AG10803 (cell line): Measurements from ENCODE around the gene MOCS2.

Source experiments
- DNase-seq: peaks from one replicate; pipeline ENCODE4 v3.0.0; 2010; ENCODE audit warnings: low read depth
- H3K4me3 ChIP-seq: 2 replicates; pipeline ENCODE4 v1.5.1; 2011; ENCODE audit warnings: mild to moderate bottlenecking, low read length, control low read depth
- TF ChIP-seq, protein P1 (sequence below): conservative IDR thresholded peaks from 2 replicates; pipeline ENCODE4 v1.5.1; 2011; ENCODE audit warnings: mild to moderate bottlenecking, low read length, control low read depth, inconsistent platforms

Gene MOCS2

DNA sequence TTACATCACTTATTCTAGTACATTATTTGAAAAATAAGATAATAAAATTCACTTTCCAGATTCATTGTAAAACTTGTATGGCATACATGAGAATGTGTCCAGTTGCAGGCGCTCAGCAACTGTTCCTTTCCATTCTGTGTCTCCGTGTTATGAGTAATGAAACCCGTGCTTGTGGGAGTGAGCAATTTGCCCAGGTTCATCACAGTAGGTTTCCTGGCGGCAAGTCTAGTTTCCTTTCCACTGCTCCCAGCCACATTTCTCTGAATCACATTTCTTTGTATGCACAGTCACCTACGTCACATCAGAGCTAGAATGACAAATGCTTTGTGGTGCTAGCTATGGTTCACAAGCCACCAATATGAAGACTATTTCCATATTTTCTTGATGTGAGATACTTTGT, 39.9 kb downstream of the MOCS2 start:
- TF ChIP-seq, protein P1, sequence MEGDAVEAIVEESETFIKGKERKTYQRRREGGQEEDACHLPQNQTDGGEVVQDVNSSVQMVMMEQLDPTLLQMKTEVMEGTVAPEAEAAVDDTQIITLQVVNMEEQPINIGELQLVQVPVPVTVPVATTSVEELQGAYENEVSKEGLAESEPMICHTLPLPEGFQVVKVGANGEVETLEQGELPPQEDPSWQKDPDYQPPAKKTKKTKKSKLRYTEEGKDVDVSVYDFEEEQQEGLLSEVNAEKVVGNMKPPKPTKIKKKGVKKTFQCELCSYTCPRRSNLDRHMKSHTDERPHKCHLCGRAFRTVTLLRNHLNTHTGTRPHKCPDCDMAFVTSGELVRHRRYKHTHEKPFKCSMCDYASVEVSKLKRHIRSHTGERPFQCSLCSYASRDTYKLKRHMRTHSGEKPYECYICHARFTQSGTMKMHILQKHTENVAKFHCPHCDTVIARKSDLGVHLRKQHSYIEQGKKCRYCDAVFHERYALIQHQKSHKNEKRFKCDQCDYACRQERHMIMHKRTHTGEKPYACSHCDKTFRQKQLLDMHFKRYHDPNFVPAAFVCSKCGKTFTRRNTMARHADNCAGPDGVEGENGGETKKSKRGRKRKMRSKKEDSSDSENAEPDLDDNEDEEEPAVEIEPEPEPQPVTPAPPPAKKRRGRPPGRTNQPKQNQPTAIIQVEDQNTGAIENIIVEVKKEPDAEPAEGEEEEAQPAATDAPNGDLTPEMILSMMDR: no peak

DNA sequence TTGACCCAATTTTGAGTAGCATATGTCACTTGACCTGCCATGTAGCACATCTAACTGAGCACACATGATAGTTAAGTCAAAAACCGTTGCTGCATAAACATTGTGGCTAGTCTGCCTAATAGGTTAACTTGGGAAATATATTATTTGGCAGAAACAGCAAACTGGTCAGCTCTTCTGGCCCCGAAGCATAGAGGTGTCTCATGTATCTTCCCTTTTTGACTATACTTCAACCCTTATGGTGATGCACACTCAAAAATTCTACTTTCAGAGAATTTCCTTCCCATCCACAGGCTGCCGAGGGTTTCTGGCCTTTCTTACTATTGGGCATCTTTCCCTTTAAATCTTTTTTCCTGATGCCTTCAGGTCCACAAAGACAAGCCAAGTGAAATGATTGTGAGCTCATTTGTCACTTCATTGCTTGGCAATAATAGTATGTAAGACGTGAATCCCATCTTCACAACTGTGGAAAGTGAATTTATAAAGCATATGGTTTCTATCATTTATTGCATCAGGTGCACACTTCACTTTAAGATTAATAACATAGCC, 41.2 kb downstream of the MOCS2 start:
- H3K4me3 ChIP-seq: no peak overlapping the region
- no peak for DNase-seq
- TF ChIP-seq, protein P1: no peak

More for the DNA sequence above, 39.9 kb downstream of the MOCS2 start:
- H3K4me3 ChIP-seq: no peak overlapping the region
- DNase-seq: peak; percentile 74

DNA sequence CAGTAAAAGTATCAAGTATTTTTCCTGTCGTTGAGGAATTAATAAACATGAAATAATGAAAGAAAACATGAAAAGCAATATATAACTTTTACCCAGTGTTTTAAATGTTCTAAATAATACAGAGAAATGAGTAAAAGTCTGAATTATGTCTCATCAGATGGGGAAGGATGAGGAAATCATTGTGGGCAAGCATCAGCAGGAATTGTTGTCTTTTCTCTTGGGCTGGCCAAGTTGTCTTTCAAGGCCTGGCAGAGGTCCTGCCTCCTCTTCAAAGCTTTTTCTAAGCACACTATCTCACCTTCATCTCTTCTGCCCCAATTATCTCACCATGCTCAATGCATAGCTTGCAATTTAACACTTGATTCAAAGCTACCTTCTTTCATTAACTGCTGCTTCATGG, 41.9 kb downstream of the MOCS2 start:
- H3K4me3 ChIP-seq: no peak overlapping the region
- TF ChIP-seq, protein P1: no peak
- peak; percentile 61 for DNase-seq

DNA sequence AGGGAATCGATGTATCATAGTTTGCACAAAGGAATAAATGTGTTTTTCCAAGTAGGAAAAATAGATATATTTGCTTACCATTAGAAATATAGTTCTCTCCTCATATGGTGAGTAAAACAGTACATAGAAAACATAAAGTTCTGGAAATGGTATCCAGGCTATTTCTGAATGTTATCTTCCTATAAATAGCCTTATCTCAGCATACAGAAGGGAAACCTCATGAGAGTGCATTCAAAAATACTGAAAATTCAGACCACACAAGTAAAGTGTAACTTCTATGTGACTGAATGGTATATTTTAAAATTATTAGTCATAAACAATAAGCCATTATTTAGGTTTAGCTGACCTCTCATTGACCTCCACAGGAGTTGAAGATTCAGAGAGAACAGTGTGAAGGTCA, 43.5 kb downstream of the MOCS2 start:
- H3K4me3 ChIP-seq: no peak overlapping the region
- no peak for DNase-seq
- TF ChIP-seq, protein P1: no peak

DNA sequence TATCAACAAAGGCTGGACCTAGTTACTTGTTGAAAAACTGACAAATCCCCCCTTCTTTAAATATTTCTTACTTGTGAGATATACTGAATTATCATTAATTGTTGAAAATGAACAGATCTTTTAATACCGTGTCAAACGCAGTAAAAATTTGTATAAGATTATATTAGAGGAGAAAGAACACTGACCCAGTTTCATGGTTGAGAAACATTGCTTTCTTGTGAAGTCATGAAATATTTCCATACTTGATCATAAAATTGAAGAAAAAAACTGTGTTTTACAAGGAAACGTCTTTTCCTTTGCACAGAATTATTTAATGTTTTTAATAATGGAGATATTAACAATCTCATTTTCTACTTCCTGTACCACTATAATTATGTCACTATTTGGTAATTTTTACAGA, 45.8 kb downstream of the MOCS2 start:
- DNase-seq: peak; percentile 7
- no peak overlapping the region for H3K4me3 ChIP-seq
- TF ChIP-seq, protein P1: no peak

DNA sequence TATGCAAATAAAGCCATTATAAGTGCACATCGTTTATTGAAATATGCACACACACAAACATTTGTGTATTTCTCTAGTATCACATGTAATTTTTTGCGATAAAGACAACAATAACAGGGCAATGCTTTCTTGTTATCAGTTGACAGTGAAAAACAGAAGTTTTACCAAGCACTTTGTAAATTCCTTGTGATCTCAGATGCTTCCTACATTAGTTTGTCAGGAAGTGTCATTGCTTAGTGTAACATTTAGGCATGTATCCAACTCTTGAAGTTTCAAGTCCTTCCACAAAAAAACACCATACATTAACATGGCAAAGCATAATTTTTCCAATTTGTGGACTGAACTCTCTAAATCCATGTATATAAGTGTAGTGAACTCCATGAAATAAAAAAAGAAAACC, 46.4 kb downstream of the MOCS2 start:
- TF ChIP-seq, protein P1: no peak
- no peak overlapping the region for H3K4me3 ChIP-seq
- DNase-seq: peak; percentile 27

DNA sequence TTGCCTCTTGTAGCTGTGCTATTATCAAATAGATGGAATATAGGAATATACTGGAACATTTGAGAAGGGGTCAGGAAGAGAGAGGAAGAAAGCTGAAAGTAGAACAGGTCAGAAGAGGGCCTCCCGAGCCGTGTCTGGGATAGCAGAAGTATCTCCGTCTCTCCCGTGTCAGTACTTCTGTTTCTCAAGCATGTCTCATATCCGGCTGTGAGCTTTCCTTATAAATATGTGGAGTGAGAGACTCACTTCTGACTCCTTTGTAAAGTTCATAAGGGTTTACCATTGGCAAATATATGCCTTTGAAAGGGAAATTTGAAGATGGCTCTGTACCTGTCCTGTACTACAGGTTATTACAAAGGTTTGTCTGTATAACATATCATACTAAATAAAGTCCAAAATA, 50.3 kb downstream of the MOCS2 start:
- peak; percentile 27 for DNase-seq
- H3K4me3 ChIP-seq: no peak overlapping the region
- TF ChIP-seq, protein P1: no peak
